Upper lobe of left lung (tissue), 6 donors: ENCODE results near the gene CPEB1. TPM values are rescaled to one million over a fixed set of nuclear protein-coding genes. Genes with fewer than 3 reads are reported as not detected.

Experiments used
- total RNA-seq, 6 donors: library from RNA; depleted of rRNA in 4 of 6; stranded (reverse); fragments of >200 nt in 4 of 6; gene quantifications; one replicate each; pipeline versions ENCODE4 v1.1.0 to v1.2.1, GENCODE V29; 2016 to 2021
- donor health status: DM: no; HTN: no; CAD: no; lungs with moderate emphysema.
- donor health status: DM: no; HTN: yes; CAD: no; lungs with severe emphysema.

The CPEB1 gene
- total RNA-seq, 6 donors from 2014 or later = 0.76 to 3.4 (median 1.7) TPM

Other genes with a start within 250 kb of the CPEB1 start
- 10 to 100 TPM in 2 of 6 donors, 1 to 10 TPM in 4; 2.9 to 83.8 (median 6.3) TPM for gene GOLGA6L9, start 217.5 kb downstream of the CPEB1 start, total RNA-seq
- gene RPS17, start 106.9 kb downstream of the CPEB1 start, total RNA-seq = 1,000 to 10,000 TPM in 4 of 6 donors, 100 to 1,000 TPM in 2; 299 to 1,601 (median 1,108) TPM
- 10 to 100 TPM in 1 of 6 donors, 1 to 10 TPM in 3, under 1 TPM in 2; 0.39 to 25.1 (median 3.8) TPM for gene AP3B2, start 62.5 kb upstream of the CPEB1 start, total RNA-seq
- under 1 TPM in 1 of 6 donors, not detected in 5; 0.86 TPM for gene FSD2, start 158.7 kb upstream of the CPEB1 start, total RNA-seq
- 10 to 100 TPM; 10.6 to 15.7 (median 11.6) TPM for gene WHAMM, start 162.3 kb upstream of the CPEB1 start, total RNA-seq